Endothelial cell of umbilical vein (primary cell): ENCODE measurements around the gene ADGRG2. TPM values are rescaled to one million over a fixed set of nuclear protein-coding genes. Genes with fewer than 3 reads are reported as not detected.

Source experiments
- BruUV-seq: library from RNA; stranded (reverse); fragments of 400-500 nt; replicated peaks from 2 replicates; lab custom pipeline; 2021; lab: Mats Ljungman, UMichigan
- CTCF ChIA-PET: fragments of 300-600, 350-600 bp; sonication (Branson Sonifier 250); formaldehyde crosslinking; loops from one replicate; lab custom pipeline; 2021; ENCODE audit warnings: antibody characterized with exemption, inconsistent platforms; lab: Charles Lee
- POLR2A ChIA-PET: fragments of 300-600, 350-600 bp; sonication (Branson Sonifier 250); formaldehyde crosslinking; loops from one replicate; lab custom pipeline; 2021; ENCODE audit warnings: antibody characterized with exemption, inconsistent platforms; lab: Charles Lee
- DNase-seq: peaks from one replicate; pipeline ENCODE4 v3.0.0-alpha.2; 2011; ENCODE audit warnings: low read depth, low spot score
- FAIRE-seq: peaks from 2 replicates; lab custom pipeline; 2011; peaks lifted over from hg19 to GRCh38; lab: Jason Lieb, UNC
- H2AFZ ChIP-seq: 2 replicates; pipeline ENCODE4 v1.6.0; 2012; ENCODE audit warnings: low read depth, low read length, control low read depth, inconsistent platforms
- H3K27ac ChIP-seq: 2 replicates; pipeline ENCODE4 v1.5.1; 2011; ENCODE audit warnings: low read depth, mild to moderate bottlenecking, control low read depth, low read length, moderate library complexity; ENCODE audit not compliant: insufficient read depth
- H3K27me3 ChIP-seq, 2 experiments: 2 replicates each; pipeline versions ENCODE4 v1.6.0 to v1.6.1; 2011; ENCODE audit warnings: low read length in 2 of 2, mixed read lengths in 1 of 2; ENCODE audit not compliant: control insufficient read depth in 2 of 2, insufficient read depth in 2 of 2
- H3K36me3 ChIP-seq, 2 experiments: 2 replicates in 1 of 2; 3 replicates in 1 of 2; pipeline ENCODE4 v1.5.1; 2011; ENCODE audit warnings: low read length in 2 of 2, mild to moderate bottlenecking in 1 of 2, moderate library complexity in 1 of 2; ENCODE audit not compliant: control insufficient read depth in 2 of 2, insufficient read depth in 2 of 2; ENCODE audit errors: extremely low read depth in 1 of 2
- H3K4me1 ChIP-seq: 3 replicates; pipeline ENCODE4 v1.5.1; 2011; ENCODE audit warnings: mild to moderate bottlenecking, low read length; ENCODE audit not compliant: control insufficient read depth, insufficient read depth; ENCODE audit errors: extremely low read depth
- H3K4me2 ChIP-seq: 2 replicates; pipeline ENCODE4 v1.6.1; 2011; ENCODE audit warnings: low read length, control low read depth, mixed read lengths; ENCODE audit not compliant: insufficient read depth
- H3K4me3 ChIP-seq, 3 experiments: fragments of 200-600 bp in 1 of 3; sonication (generic), shearing (Covaris generic) in 1 of 3; replicated peaks in 1 of 3; 2 replicates each; pipeline ENCODE4 v1.5.1; 2011 to 2016; ENCODE audit warnings: control low read depth in 3 of 3, low read length in 3 of 3, mild to moderate bottlenecking in 2 of 3, inconsistent platforms in 1 of 3, low read depth in 1 of 3, moderate library complexity in 1 of 3; ENCODE audit not compliant: insufficient read depth in 1 of 3
- H3K79me2 ChIP-seq: 2 replicates; pipeline ENCODE4 v1.6.0; 2012; ENCODE audit warnings: low read length, inconsistent platforms; ENCODE audit not compliant: control insufficient read depth, insufficient read depth
- H3K9ac ChIP-seq: replicated peaks from 2 replicates; pipeline ENCODE3; 2011; ENCODE audit warnings: low read length, control low read depth; ENCODE audit not compliant: insufficient read depth; ENCODE audit errors: extremely low read depth
- H3K9me1 ChIP-seq: replicated peaks from 3 replicates; pipeline ENCODE4 v1.6.0; 2011; ENCODE audit warnings: mild to moderate bottlenecking, low read length; ENCODE audit not compliant: control insufficient read depth, insufficient read depth; ENCODE audit errors: extremely low read depth
- H3K9me3 ChIP-seq: replicated peaks from 2 replicates; pipeline ENCODE4 v1.5.1; 2012; ENCODE audit warnings: low read length, inconsistent platforms; ENCODE audit not compliant: control insufficient read depth, insufficient read depth
- H4K20me1 ChIP-seq: replicated peaks from 2 replicates; pipeline ENCODE3; 2011; ENCODE audit warnings: mild to moderate bottlenecking, low read length; ENCODE audit not compliant: control insufficient read depth, insufficient read depth; ENCODE audit errors: extremely low read depth
- EZH2 ChIP-seq: IDR thresholded peaks from 2 replicates; pipeline ENCODE4 v1.6.1; 2012; ENCODE audit warnings: borderline replicate concordance, low read depth, mild to moderate bottlenecking, moderate library complexity, low read length, inconsistent platforms; ENCODE audit not compliant: severe bottlenecking
- FOS ChIP-seq: IDR thresholded peaks from 2 replicates; pipeline ENCODE4 v1.6.1; 2011; ENCODE audit warnings: mild to moderate bottlenecking, low read length, moderate library complexity, borderline replicate concordance; ENCODE audit not compliant: insufficient read depth
- GATA2 ChIP-seq: IDR thresholded peaks from 2 replicates; pipeline ENCODE4 v1.7.0; 2011; ENCODE audit warnings: low read depth, mild to moderate bottlenecking, moderate library complexity, mixed read lengths, low read length; ENCODE audit not compliant: insufficient read length, insufficient read depth
- JUN ChIP-seq: IDR thresholded peaks from 2 replicates; pipeline ENCODE4 v1.6.1; 2011; ENCODE audit warnings: borderline replicate concordance, low read depth; ENCODE audit not compliant: insufficient read length, insufficient read depth
- MYC ChIP-seq: IDR thresholded peaks from one replicate; pipeline ENCODE4 v1.6.1; 2011; ENCODE audit warnings: mild to moderate bottlenecking, low read depth, low read length
- POLR2A ChIP-seq: IDR thresholded peaks from 2 replicates; pipeline ENCODE4 v1.6.1; 2012; ENCODE audit warnings: low read depth, mild to moderate bottlenecking, control low read depth, low read length
- POLR2AphosphoS5 ChIP-seq: IDR thresholded peaks from 2 replicates; pipeline ENCODE4 v1.6.1; 2012; ENCODE audit warnings: low read depth, mild to moderate bottlenecking, control low read depth, low read length, moderate library complexity; ENCODE audit not compliant: insufficient read depth
- dilution Hi-C: fragments of 300-500 bp; cut with MboI; formaldehyde crosslinking; loops from one replicate; pipeline ENCODE4 v1.15.0; 2019; ENCODE audit warnings: low sequenced_read_pairs; ENCODE audit not compliant: extremely low pct_ligation_motif_present
- intact Hi-C: fragments of 100-400 bp; cut with micrococcal nuclease; formaldehyde crosslinking; loops from one replicate; pipeline ENCODE4 v1.10.0; 2022
- polyA plus RNA-seq, 4 experiments: library from polyadenylated mRNA; depleted of rRNA in 3 of 4; stranded (reverse) in 3 of 4; unstranded in 1 of 4; fragments of >200 nt; gene quantifications; 2 replicates each; pipeline versions ENCODE4 v1.2.1 to v1.2.3, GENCODE V29; 2011 to 2012; ENCODE audit warnings: missing spikeins in 1 of 4
- total RNA-seq: library from RNA; stranded (reverse); gene quantifications from 2 replicates; pipeline ENCODE4 v1.2.3, GENCODE V29; 2021
- TF ChIP-seq, protein P1 (sequence below), 2 donors: IDR thresholded peaks; 1 replicate in 1 of 2; 2 replicates in 1 of 2; pipeline ENCODE4 v1.5.1; 2011; ENCODE audit warnings: low read length in 2 of 2, mild to moderate bottlenecking in 2 of 2, moderate library complexity in 2 of 2, control low read depth in 1 of 2, inconsistent platforms in 1 of 2, low read depth in 1 of 2; ENCODE audit not compliant: insufficient read depth in 1 of 2; ENCODE audit errors: extremely low read depth in 1 of 2
- TF ChIP-seq, protein P2 (sequence below): IDR thresholded peaks from 2 replicates; pipeline ENCODE4 v1.6.1; 2011; ENCODE audit not compliant: insufficient read depth, insufficient read length

Gene ADGRG2
- total and polyA plus RNA-seq, 2 donors (not counting 3 experiments of a cell fraction or from before 2014, with no cell fraction given) = not detected

DNA sequence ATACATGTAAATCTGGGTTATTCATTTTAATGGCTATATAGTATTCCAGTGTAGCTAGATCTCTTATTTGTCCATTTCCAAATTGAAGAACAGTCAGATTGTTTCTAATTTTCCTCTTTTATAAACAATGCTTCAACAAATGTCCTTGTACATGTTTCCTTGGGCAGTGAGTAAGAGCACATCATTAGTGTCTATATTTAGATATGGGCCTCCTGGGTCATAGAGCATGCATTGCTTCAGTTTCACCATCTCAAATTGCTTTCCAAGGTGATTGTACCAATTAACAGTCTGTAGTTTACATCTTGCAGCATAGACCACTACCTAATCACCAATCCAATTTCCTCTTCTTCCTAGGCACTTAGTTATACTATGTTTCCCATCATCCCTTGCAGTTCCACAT lies 151.8 kb downstream of the ADGRG2 start:
- no peaks in the 10 kb centered on the region for H3K27me3 ChIP-seq
- dilution Hi-C loops (no loop called here), intact Hi-C loops (no loop called here)
- no TSS peak for BruUV-seq
- H4K20me1 ChIP-seq = no peaks in the 10 kb centered on the region
- DNase-seq (no peak), FAIRE-seq (no peak)
- H3K9ac ChIP-seq = no peak overlapping the region
- no peak overlapping the region for H2AFZ ChIP-seq
- H3K27ac ChIP-seq = no peak overlapping the region
- H3K9me3 ChIP-seq = no peaks in the 10 kb centered on the region
- H3K4me1 ChIP-seq = peaks cover 3% of the 10 kb centered on the region
- POLR2A ChIA-PET = no interaction called here
- no peak overlapping the region for H3K4me3 ChIP-seq
- no peaks in the 10 kb centered on the region for H3K79me2 ChIP-seq
- H3K9me1 ChIP-seq = no peaks in the 10 kb centered on the region
- TF ChIP-seq POLR2AphosphoS5 (no peak), MYC (no peak), EZH2 (no peak), JUN (no peak), GATA2 (no peak), FOS (no peak), POLR2A (no peak)
- TF ChIP-seq, protein P1, sequence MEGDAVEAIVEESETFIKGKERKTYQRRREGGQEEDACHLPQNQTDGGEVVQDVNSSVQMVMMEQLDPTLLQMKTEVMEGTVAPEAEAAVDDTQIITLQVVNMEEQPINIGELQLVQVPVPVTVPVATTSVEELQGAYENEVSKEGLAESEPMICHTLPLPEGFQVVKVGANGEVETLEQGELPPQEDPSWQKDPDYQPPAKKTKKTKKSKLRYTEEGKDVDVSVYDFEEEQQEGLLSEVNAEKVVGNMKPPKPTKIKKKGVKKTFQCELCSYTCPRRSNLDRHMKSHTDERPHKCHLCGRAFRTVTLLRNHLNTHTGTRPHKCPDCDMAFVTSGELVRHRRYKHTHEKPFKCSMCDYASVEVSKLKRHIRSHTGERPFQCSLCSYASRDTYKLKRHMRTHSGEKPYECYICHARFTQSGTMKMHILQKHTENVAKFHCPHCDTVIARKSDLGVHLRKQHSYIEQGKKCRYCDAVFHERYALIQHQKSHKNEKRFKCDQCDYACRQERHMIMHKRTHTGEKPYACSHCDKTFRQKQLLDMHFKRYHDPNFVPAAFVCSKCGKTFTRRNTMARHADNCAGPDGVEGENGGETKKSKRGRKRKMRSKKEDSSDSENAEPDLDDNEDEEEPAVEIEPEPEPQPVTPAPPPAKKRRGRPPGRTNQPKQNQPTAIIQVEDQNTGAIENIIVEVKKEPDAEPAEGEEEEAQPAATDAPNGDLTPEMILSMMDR (IDR thresholded peaks at IDR 0.05; ENCODE audit: extremely low read depth in 1 of 2, insufficient read depth in 1 of 2, low read depth in 1 of 2, low read length in 2 of 2) = no peak
- TF ChIP-seq, protein P2, sequence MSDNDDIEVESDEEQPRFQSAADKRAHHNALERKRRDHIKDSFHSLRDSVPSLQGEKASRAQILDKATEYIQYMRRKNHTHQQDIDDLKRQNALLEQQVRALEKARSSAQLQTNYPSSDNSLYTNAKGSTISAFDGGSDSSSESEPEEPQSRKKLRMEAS = no peak
- CTCF ChIA-PET = no interaction called here
- H3K36me3 ChIP-seq = no peaks in the 10 kb centered on the region
- H3K4me2 ChIP-seq = no peak overlapping the region
